Hair follicular keratinocyte (primary cell): Measurements from ENCODE around the gene FDX1. TPM values are rescaled to one million over a fixed set of nuclear protein-coding genes. Genes with fewer than 3 reads are reported as not detected.

ENCODE experiments used
- total RNA-seq: library from RNA; depleted of rRNA; stranded (reverse); fragments of >200 nt; gene quantifications from 2 replicates; pipeline ENCODE4 v1.2.3, GENCODE V29; 2015

FDX1 gene, protein sequence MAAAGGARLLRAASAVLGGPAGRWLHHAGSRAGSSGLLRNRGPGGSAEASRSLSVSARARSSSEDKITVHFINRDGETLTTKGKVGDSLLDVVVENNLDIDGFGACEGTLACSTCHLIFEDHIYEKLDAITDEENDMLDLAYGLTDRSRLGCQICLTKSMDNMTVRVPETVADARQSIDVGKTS
- total RNA-seq: 14.3 and 19.7 TPM in 2 replicates

GRCh38 chr11:110429731-110430266 lies at the start of gene FDX1:
FDX1 (plus strand) TSS chr11:110429948; CDS start chr11:110430121, 173 bp downstream.

Other genes with a start within 250 kb of the FDX1 start
- 51.0 and 54.0 TPM in 2 replicates for gene RDX, start 133.3 kb upstream of the FDX1 start, total RNA-seq